Activated T-helper 1 cell treated with anti-CD3 and anti-CD28 coated beads, Interleukin-2, amount 50 U/mL, for 16 hours (primary cell): ENCODE results near the gene IGIP.

ENCODE experiments used
- DNase-seq, 2 donors: peaks; one replicate each; pipeline ENCODE4 v3.0.0-alpha.2; 2020; ENCODE audit warnings: low read depth in 1 of 2, low spot score in 1 of 2

Gene IGIP

DNA sequence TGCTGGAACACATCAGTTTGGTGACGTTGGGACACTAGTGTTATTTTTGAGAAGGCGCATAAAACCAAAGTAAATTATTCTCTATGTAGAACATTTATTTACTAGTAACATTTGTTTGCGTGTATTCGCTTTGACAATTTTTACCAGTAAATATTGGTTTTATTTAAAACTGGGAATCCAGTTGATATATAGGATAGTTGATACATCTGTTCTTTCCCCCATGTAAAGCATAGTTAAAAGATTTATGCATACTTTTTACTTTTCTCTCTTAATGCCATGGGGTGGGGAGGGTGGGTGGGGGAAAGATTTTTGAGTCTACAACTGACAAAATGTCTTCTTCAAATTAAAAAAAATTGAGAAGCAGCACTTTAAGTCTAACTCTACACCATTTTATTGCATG is at the start of gene IGIP:
IGIP (plus strand) TSS at position 301 of the 400 bp plus-strand sequence. CDS start 2,540 bp downstream, outside the sequence.
- DNase-seq, result no peak

DNA sequence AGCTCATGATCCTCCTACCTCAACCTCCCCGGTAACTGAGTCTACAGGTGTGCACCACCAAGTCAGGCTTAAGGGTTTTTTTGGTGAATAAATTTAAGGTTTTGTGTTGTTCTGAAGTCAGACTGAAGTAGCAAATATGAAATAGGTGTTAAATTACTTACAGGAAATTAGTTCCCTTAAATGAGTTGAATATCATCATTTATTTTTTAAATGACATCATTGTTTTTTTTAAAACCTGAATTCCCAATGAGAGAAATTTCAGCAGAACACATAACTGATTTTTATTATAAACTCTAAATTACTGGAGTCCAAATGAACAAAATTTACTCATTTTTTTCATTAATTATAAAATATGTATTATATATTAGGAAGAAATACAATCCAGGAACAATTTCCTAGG is 49.6 kb upstream of the IGIP start:
- DNase-seq, result no peak

GRCh38 chr5:140076788-140077187 is 48.9 kb upstream of the IGIP start:
- no peak for DNase-seq

- no peak for DNase-seq
Measured at GRCh38 chr5:140083120-140083519, 42.6 kb upstream of the IGIP start.

DNA sequence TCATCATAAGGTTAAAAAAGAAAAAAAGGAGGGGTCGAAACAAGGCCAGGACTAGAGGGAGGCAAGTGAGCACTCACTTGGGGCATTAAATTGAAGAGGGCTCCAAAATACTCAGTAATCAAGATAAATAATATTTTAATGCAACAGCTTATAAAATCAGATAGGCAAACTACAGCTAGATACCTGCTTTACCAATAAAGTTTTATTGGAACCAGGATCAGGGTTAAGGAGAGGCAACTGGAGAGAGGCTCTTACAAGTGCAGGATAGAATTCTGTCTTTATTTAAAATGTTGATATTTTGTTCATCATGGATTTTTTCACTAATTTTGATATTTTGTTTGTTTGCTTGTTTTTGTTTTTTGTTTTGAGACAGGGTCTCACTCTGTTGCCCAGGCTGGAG is 42.1 kb upstream of the IGIP start:
- no peak for DNase-seq

DNA sequence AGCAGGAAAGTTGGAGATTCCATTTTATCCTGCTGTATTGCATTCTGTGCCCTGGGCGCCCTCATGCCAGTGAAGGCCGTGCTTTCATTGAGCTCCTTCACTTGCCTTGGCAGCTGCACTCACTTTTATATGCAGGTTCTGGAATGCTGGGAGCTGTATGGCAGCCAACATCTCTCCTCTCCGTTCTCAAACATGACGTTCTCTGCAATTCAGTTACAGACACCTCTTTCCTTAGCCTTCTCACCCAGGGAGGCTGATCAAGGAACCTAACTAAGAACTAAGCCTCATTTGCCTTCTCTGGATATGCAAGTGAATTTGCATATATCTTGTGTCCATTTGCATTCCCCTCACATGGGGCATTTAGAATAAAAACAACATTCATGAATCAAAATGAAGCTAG is 41.2 kb upstream of the IGIP start:
- no peak for DNase-seq

GRCh38 chr5:140090251-140090650 is 35.5 kb upstream of the IGIP start:
- no peak for DNase-seq

GRCh38 chr5:140093179-140093578 is 32.6 kb upstream of the IGIP start:
- no peak for DNase-seq

GRCh38 chr5:140093866-140094265 is 31.9 kb upstream of the IGIP start:
- no peak for DNase-seq

GRCh38 chr5:140094889-140095288 is 30.8 kb upstream of the IGIP start:
- no peak for DNase-seq

DNA sequence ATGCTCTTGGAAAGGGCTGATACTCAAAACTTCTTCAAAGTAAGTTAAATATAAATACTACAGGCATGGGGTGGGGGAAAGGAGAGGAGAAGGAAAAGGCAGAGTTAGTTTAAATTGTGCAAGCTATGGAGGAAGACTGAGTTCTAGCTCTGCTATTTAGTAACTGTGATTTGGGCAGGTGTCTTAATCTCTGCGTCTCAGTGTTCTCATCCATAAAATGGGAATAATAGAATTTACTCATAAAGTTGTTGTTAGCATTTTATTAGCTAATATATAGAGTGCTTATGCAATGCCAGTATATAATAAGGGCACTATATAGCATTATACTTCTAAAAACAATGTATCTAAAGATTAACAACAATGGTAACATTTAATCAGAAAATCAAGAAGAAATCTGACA is 24.6 kb upstream of the IGIP start:
- no peak for DNase-seq

GRCh38 chr5:140103154-140103553 is 22.6 kb upstream of the IGIP start:
- no peak for DNase-seq

DNA sequence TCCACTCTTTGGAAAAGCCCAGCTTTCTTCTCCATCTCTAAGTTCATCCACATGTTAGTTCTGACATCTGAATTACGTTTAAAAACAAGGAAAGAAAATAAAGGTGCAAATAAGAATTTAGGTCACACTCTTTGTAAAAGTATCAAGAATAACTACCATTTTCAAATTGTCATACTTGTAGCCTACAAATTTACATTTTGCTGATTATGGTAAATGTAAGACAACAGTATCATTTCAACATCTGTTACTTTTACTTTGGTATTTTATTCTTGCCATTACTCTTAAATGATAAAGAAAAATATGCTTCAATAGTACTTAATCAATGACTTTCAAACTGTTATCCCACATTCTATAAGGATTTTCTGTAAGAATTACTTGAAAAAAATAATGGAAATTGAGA is 21.6 kb upstream of the IGIP start:
- DNase-seq, result no peak

GRCh38 chr5:140106101-140106500 is 19.6 kb upstream of the IGIP start:
- DNase-seq, result no peak

- DNase-seq, result no peak
Measured at GRCh38 chr5:140106805-140107311, 18.9 kb upstream of the IGIP start.

- peak; percentile 89 to 90 for DNase-seq
Measured at GRCh38 chr5:140107312-140108092, 18.2 kb upstream of the IGIP start.

DNA sequence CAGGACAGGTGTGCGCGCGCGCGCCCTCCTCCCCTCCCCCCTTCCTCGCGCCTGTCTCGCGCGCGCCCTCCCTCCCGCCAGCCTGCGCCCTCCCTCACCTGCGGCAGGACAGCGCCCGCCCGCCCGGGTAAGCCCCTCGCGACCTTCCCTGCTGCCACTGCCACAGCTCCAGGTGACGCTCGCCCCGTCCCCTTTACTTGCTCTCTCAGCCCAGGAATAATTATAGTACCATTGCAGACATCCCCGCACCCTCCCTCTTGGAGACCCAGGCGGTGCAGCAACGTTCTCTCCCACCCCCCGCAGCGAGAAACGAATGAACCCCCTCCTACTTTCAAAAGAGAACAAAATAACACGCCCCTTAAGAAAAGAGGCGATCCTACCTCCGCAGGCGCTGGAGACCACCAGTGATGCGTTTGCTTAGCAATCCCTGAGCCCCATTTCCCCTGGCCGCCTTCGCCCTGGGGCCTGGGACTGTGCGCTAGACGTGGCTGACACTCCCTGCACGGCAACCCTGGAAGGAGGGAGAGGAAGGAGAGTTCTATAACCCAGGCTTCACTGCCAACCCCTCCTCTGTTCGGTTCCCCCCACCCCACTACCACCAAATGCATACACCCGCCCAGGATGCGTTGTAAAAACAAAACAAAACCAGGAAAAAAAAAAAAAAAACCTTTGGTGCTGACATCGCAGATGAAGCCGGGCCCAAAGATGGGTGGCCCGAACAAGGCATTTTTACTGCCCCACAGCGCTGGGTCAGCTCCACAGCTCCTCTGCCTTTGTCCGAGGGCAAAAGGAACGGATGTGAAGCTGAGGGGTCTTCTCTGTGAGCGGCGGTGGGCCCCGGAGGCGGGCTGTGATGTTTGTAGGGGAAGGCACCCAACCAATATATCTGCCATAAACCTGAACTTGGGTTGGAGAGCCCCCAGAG is 17.4 kb upstream of the IGIP start:
- peak; percentile 4 to 5 for DNase-seq

GRCh38 chr5:140109018-140109758 is 16.5 kb upstream of the IGIP start:
- no peak for DNase-seq

DNA sequence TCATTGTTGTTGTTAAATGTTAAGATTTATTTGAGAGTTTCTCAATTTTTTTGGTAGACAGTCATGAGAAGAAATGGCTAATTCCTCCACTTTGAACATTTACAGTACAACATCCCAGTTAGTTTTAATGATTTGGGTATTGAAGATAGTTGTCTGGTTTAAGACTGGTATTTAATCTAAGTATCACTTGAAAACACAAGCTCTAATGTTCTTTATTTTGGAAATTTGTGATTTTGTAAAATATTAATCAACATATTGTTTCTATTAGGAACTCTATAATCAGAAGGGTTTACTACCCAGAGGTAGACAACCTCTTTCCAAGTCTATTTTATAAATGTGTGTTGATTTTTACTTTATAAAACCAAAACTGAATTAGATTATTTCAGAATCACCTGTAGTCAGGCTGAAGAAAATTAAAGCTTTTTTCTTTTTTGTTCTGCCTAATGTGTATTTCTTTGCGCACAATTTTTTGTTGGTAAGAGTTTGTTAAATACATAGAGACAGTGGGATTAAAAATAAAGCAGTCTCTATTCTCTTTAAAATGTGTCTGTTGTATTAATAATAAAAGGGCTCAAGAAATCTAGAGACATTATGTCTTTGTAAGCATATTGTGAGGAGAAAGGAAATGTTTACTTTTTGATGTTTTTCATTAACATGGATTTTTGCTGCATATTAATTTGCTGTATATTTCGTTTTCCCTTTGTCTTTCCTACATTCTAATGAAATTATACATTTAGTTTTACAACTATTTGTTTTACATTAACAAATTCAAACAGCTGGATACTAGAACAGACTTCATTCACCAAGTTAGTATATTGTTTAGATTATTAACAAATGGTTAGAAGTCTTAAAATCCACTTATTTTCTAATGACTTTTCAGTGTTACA is 15.7 kb upstream of the IGIP start:
- no peak for DNase-seq

- no peak for DNase-seq
Measured at GRCh38 chr5:140110646-140110957, 15.1 kb upstream of the IGIP start.
